GM21786 (cell line): Measurements from ENCODE around the gene PATJ.
"Not testable (repeated sequence)": the region's sequence is repeated elsewhere in the genome, so short reads cannot be mapped to it uniquely, and the experiment has no call there.

Experiments
- ATAC-seq: cut with Tn5 transposase; IDR thresholded peaks from one replicate; pipeline ENCODE4 v1.9.1; 2021; ENCODE audit not compliant: unreplicated experiment

PATJ gene, protein sequence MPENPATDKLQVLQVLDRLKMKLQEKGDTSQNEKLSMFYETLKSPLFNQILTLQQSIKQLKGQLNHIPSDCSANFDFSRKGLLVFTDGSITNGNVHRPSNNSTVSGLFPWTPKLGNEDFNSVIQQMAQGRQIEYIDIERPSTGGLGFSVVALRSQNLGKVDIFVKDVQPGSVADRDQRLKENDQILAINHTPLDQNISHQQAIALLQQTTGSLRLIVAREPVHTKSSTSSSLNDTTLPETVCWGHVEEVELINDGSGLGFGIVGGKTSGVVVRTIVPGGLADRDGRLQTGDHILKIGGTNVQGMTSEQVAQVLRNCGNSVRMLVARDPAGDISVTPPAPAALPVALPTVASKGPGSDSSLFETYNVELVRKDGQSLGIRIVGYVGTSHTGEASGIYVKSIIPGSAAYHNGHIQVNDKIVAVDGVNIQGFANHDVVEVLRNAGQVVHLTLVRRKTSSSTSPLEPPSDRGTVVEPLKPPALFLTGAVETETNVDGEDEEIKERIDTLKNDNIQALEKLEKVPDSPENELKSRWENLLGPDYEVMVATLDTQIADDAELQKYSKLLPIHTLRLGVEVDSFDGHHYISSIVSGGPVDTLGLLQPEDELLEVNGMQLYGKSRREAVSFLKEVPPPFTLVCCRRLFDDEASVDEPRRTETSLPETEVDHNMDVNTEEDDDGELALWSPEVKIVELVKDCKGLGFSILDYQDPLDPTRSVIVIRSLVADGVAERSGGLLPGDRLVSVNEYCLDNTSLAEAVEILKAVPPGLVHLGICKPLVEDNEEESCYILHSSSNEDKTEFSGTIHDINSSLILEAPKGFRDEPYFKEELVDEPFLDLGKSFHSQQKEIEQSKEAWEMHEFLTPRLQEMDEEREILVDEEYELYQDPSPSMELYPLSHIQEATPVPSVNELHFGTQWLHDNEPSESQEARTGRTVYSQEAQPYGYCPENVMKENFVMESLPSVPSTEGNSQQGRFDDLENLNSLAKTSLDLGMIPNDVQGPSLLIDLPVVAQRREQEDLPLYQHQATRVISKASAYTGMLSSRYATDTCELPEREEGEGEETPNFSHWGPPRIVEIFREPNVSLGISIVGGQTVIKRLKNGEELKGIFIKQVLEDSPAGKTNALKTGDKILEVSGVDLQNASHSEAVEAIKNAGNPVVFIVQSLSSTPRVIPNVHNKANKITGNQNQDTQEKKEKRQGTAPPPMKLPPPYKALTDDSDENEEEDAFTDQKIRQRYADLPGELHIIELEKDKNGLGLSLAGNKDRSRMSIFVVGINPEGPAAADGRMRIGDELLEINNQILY (N-terminal part only)

DNA sequence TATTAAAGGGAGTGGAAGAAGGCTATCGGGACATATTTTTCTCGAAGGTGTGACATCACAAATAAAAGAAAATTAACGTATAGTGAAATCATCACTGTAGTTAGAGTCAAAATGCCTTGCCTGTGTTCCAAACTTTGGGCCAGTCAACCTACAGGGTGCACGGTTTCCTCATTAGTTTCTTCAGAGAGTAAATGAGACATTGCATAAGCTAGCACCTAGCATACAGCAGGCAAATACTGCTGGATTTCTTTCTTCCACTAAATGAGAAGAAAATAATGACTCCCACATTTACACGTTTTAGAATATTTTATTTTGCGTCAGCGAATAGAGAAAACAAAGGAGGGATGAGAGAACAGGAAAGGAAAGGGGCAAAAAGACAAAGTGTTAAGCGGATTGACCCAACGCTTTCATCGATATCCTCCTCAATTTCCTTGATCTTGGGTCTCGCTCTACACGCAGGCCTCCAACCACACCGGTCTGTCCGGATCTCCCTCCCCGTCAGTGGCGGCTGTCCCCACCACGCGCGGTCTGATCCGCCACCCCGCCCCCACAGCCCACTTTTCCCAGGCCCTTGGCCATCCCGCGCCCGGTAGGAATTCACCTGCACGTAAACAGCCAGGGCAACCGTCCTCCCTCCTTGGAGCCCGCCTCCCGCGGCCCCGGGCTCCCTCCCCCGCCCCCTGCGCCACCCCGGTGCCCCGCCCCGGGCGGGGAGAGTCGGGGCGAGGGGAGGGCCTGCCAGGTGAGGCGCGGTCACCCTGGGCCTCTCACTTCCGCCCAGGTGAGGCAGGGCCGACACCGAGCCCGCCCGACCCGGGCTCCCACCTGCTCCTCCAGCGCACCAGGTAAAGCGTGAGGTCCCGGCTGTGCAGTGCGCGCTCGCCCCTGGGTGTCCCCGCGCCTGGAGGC is at the start of gene PATJ:
Gene PATJ (plus strand): TSS at position 770 of the 909 bp plus-strand sequence. CDS start 20,413 bp downstream, outside the sequence.
- peak; percentile 82 for ATAC-seq

DNA sequence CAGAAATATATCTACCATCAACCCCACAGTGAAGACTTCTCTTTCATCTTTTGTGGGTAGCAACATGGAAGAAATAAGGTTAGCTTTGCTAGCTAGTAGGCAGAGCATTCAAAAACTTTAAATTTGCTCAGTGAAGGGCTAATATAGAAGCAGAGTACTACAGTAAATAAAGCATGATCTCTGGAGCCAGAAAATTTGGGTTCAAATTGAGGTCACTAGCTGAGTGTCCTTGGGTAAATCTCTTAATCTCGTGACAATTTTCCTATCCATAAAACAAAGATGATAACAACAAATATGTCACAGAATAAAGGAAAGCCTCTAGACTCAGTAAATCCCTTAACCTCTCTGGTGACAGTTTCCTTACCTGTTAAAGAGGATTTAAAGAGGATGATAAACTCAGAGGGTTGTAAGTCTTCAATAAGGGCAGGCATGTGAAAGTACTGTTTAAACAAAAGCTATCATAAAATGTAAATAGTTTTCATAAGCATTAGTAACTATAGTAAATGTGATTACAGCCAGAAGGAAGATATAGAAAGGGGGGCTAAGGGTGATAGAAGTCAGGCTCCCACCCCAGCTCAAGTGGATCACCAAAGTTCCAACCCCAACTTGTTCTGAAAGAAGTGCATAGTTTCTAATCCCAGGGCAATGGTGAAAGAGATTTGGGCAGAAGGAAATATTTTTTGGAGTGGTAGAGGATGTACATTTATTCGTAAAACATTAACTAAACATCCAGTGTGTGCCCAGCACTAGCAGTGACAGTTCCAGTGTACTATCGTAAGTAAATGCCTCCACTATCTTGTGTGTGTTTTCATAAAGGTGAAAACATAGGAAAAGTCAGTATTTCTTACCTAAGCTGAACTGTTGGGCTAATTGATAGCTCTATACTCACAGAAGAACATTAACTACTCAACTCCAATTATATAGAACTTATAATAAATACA is 42.1 kb upstream of the PATJ start:
- no peak for ATAC-seq

DNA sequence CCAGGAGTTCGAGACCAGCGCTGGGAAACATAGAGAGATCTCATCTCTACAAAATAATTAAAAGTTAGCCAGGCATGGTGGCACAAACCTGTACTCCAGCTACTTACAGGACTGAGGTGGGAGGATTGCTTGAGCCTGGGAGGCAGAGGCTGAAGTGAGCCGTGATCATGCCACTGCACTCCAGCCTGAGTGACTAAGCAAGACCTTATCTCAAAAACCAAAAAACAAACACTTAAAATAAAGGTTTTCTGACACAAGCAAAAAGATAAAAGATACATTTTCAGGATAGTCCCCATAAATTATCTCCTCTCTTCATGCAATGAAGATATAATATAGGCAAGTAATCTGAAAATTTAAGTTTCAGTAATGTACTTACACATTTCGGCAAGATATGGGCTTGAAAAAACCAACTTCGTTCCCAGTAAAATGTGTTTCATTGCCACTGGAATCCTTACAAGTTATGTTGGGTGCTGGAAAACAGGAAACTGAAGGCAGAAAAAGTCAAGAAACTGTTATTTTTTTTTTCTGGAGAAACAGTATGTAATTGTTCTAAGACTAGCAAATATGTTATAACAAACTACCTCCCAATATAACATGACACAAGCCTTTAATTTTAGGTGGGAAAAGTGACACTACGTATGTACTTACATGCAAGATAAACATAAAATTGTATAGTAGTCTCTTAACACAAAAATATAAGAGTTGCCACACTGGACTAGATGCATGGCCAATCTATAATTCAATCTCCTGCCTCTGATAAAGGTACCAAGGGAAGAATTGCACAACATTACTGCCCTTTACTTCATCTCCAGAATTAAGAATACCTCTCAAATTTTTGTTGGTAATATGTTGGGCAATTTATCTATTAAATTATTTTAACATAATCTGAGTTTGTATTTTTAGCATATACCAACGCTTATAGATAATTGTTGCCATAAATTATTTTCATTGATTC is 33.0 kb upstream of the PATJ start:
- no peak for ATAC-seq

DNA sequence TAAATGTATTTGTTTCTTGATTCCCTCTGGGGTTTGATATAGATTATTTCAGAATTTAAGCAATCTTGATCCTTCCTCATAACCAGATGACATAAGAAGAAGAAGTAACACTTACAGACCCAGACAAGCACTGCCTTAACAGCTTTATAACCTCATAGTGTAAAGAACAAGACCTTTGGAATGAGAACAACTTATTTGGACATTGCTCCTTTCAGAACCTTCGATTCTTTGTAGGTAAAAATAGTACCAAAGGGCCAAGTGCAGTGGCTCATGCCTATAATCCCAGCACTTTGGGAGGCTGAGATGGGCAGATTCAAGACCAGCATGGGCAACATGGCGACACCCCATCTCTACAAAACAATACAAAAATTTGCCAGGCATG is 32.4 kb upstream of the PATJ start:
- no peak for ATAC-seq

DNA sequence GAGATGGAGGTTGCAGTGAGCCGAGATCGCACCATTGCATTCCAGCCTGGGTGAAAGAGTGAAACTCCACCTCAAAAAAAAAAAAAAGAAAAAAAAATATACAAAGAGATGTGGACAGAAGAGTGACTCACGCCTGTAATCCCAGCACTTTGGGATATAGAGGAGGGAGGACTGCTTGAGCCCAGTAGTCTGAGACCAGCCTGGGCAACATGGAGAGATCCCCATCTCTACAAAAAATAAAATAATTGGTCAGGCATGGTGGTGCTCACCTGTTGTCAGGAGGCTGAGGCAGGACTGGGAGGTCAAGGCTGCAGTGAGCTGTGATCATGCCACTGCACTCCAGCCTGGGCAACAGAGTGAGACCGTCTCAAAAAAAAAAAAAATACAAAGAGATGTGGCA is 31.0 kb upstream of the PATJ start:
- ATAC-seq: not testable (repeated sequence)

DNA sequence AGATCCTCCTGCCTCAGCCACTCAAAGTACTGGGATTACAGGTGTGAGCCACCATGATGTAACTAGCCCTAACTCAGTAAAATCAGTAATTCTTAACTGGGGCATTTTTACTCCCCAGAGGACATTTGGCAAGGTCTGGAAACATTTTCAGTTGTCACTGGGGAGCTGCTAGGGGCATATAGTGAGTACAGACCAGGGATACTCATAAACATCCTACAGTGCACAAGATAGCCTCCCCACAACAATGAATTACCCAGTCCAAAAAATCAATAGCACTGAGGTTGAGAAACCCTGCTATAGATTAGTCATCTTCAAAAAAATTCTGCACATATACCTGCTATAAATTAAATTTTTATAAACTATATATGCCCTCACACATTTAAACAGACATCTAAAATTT is 30.3 kb upstream of the PATJ start:
- no peak for ATAC-seq

GRCh38 chr1:61718996-61719663 is 23.1 kb upstream of the PATJ start:
- ATAC-seq: not testable (repeated sequence)

DNA sequence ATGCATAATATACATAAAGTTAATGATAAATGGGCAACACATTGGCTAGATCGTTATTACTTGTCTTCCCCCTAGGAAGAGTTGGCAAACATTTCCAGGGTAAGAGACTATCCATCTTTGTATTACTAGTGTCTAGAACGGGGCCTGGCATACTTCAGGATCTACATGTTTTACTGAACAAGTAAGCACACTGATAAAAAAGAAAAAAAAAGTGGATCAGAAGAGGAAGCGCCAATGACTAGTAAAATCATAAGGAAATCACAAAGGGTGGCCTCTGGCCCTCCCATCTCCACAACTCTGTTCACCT is 17.8 kb upstream of the PATJ start:
- ATAC-seq: no peak

DNA sequence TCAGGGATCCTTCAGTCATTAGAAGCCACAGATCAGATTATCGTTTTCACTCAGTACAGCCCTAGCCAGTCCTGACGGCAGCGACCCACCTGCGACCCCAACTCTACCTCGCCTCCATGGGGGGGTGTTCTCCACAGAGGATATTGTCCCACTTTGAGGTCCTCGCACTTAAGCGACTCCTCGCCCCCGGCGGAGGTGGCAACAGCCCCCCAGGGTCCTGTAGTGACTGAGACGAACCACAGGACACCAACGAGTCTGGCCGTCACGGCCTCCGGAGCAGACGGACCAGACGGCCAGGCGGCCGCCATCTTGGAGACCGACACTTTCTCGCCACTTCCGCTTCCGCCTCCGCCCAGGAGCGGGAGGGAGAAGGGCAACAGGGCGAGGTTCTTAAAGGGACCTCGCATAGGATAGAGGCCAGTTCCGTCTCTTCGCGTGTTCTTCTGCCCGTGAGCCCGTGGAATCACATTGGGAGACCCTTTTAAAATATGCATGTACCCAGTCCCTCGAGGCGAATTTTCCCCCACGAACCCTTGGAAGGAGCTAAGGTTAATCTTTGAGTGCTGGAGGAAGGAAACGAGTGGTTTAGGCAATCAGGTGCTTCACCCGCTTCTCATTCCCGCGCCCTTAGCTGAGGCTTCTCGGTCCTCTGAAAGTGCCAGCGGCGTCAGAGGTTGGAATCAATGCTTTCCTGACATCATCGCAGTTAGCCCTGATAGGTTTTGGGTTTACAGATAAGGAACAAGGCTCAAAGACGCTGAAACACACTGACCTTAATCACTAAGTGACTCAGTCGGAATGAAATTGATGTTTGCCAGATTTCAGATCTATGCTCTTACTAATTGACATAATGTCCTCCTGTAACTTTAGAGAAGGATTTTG is 17.2 kb upstream of the PATJ start, which contains the start of gene TM2D1:
Gene TM2D1 (minus strand): TSS at position 329 of the 882 bp plus-strand sequence. CDS start 21 bp downstream, at position 308.
- peak; percentile 99 for ATAC-seq

DNA sequence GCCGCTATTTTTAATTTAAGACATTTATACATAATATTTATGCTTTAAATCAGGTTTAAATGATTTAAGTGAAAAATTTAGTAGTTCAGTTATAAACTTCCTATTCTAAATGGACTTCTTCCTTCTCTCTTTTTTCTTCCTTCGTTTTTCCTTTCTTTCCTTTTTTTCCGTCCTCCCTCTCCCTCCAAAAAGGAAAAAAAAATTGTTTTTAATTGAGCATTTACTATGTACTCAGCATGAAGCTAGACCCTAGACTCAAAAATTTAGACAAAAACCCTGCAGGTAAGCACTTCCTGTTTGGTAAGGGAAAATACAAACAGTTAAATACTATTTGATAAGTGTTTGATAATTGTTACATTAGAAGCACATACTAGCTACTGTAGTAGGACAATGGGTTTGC is 14.7 kb upstream of the PATJ start:
- no peak for ATAC-seq

DNA sequence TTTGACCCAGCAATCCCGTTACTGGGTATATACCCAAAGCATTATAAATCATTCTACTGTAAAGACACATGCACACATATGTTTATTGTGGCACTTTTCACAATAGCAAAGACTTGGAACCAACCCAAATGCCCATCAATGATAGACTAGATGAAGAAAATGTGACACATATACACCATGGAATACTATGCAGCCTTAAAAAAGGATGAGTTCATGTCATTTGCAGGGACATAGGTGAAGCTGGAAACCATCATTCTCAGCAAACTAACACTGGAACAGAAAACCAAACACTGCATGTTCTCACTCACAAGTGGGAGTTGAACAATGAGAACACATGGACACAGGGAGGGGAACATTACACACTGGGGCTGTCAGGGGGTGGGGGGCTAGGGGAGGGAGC is 11.6 kb upstream of the PATJ start:
- not testable (repeated sequence) for ATAC-seq

DNA sequence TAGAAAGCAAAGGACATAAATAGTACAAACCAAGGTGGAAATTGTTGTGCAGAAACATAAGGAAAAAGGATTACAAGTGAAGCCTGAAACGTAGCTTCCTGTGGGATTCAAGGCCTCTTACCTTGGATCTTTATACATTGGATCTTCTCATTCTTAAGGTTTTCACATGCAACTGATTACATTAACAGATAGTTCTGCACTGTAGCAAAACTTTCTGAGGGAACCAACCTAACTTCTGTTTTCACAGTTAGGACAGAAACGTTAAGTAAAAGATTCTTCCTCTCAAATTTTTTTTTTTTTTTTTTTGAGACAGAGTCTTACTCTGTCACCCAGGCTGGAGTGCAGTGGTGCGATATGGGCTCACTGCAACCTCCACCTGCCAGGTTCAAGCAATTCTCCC is 9.6 kb upstream of the PATJ start:
- ATAC-seq: no peak

GRCh38 chr1:61740751-61741700 is 1.3 kb upstream of the PATJ start:
- no peak for ATAC-seq

- peak; percentile 49 for ATAC-seq
Measured at GRCh38 chr1:61742620-61743430, 545 bp downstream of the PATJ start.

DNA sequence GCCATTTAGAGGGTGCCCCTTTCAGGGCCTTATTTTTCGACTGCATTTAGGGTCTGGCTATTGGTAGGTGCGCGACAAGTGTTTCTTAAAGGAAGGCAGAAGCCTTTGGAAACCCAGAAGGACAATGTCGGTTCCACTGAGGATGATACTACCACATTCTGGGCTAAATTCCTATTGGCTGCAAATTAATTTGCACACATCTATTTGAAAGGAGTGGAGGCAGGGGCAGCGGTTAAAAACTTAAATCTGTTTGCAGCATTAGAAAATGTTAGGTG is 1.1 kb downstream of the PATJ start:
- ATAC-seq: no peak
